SJCRH30 (cell line): ENCODE results near the gene GYS2. TPM values are rescaled to one million over a fixed set of nuclear protein-coding genes. Genes with fewer than 3 reads are reported as not detected.

Source experiments
- total RNA-seq: library from RNA; depleted of rRNA; stranded (reverse); fragments of >200 nt; shearing (Covaris generic); gene quantifications from 2 replicates; pipeline ENCODE4 v1.2.3, GENCODE V29; 2014; rRNA removed

Gene GYS2
- total RNA-seq, 1 experiment from 2014 or later: not detected

Other genes starting within 250 kb of the GYS2 start
- gene IAPP, start 231.9 kb downstream of the GYS2 start, total RNA-seq: not detected in 2 replicates
- gene PYROXD1, start 167.2 kb downstream of the GYS2 start, total RNA-seq: 5.5 and 7.8 TPM in 2 replicates
- 44.7 and 49.7 TPM in 2 replicates for gene RECQL, start 103.2 kb downstream of the GYS2 start, total RNA-seq
- 38.8 and 45.9 TPM in 2 replicates for gene GOLT1B, start 103.1 kb downstream of the GYS2 start, total RNA-seq
- 3.5 and 7.4 TPM in 2 replicates for gene SPX, start 78.6 kb downstream of the GYS2 start, total RNA-seq
- gene LDHB, start 53.0 kb upstream of the GYS2 start, total RNA-seq: 1,314 and 1,361 TPM in 2 replicates
- 0.20 and 0.28 TPM in 2 replicates for gene KCNJ8, start 169.9 kb upstream of the GYS2 start, total RNA-seq